Measurements from ENCODE around the gene ANKRD52.

Gene ANKRD52

DNA sequence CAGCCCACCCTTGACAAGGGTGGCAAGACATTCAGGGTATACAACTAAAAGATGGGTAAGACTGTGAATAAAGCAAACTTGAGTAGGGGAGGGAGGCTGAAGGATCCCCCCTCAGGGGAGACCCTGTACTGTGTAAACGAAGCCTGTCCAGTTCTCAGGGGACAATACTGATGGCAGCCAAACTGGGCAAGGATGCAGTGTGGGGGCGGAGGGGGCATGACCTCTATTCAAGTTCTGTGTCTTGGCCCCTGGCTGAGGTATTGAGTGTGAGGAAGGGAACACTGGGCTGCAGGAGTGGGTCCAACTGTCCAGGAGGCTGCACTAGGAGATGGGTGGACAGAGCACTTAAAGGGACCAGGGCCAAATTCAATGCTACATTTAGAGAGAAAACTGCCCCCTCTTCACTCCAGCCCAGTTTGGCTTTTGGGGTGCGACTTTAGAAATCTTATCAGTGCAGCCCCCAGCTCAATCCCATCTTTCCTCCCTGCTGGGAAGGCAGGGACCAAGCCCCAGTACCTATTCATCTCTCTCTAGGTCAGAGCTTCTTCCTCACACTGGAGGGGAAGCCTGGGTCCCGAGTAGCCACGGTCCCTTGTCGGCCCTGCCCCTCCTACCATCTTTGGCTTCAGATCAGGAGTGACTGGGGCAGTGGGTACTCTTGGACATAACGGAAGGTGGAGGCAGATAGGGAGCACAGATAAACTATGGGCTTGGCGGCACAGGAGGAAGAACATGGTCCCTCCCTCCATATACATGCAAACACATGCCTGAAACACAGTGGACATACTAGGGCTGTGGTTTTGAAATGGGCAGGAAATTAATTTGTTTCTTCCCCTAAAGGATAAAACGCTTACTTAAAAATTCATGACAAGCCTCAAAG, 16.5 kb downstream of the ANKRD52 start:
- no peak for DNase-seq (ENCODE audit: low spot score)

DNA sequence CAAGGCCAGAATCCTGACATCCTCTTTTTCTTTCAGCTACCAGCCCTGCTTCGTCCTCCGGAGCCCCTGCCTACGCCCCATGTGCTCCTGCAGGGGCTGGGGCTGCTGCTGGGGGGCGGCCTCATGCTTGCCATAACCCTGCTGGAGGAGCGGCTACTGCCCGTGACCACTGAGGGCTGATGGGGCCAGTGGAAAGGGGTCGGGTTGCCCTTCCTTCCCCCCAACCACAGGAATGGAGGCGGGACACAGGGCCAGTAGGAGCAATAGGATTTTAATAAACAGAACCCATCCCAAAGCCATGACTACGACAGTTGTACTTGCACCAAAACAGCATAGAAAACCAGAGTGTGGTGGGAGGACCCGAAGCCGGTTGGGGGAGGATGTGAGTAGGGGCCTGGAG, 20.6 kb downstream of the ANKRD52 start:
- no peak for DNase-seq (ENCODE audit: low spot score)

DNA sequence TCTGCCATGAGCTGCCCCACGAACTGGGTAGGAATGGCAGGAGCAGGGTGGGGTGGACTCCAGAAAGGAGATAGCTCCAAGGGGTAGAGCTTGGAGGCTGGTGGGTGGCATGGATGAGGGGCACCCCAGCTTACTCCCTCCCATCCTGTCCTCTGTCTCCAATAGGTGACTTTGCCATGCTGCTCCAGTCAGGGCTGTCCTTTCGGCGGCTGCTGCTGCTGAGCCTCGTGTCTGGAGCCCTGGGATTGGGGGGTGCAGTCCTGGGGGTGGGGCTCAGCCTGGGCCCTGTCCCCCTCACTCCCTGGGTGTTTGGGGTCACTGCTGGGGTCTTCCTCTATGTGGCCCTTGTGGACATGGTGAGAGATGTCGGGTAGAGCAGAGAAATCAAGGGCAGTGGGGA, 21.2 kb downstream of the ANKRD52 start:
- DNase-seq (ENCODE audit: low spot score), result no peak

DNA sequence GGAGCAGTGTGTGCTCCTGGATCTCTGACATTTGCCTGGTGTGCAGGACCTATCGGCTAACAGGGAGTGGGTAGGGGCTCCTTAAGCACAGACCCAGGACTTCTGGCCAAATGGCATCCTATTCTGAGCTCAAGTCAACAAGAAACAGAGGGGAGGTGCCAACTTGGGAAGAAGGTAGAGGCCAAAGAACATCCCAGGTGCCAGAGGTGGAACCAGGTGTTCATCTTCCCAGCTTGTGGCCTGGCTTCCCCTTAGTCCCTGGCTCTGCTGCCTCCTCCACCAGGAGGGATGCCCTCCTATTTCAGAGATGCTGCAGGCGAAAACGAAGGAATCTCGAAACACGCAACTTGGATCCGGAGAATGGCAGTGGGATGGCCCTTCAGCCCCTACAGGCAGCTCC, 22.1 kb downstream of the ANKRD52 start:
- no peak for DNase-seq (ENCODE audit: low spot score)

DNA sequence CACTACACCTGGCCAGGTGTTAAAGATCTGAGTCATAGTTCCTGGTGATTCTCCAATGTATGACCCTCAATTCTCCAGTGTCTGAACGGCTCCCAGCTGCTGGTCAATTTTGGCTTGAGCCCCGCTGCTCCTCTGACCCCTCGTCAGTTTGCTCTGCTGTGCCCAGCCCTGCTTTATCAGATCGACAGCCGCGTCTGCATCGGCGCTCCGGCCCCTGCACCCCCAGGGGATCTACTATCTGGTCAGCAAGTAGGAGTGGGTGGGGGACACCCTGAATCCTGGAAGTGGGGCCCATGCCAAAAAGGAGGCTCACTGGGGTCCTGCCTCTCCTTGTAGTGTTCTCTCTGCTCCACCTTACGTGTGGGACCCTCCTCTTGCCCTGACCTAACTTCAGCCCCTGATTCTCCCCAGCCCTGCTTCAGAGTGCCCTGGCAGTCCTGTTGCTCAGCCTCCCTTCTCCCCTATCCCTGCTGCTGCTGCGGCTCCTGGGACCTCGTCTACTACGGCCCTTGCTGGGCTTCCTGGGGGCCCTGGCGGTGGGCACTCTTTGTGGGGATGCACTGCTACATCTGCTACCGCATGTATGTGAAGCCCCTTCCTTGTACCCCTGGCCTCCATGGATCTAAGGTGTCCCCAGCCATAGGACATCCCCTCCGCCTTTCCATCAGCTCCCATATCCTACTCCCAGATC, 23.3 kb downstream of the ANKRD52 start:
- DNase-seq (ENCODE audit: low spot score), result no peak

DNA sequence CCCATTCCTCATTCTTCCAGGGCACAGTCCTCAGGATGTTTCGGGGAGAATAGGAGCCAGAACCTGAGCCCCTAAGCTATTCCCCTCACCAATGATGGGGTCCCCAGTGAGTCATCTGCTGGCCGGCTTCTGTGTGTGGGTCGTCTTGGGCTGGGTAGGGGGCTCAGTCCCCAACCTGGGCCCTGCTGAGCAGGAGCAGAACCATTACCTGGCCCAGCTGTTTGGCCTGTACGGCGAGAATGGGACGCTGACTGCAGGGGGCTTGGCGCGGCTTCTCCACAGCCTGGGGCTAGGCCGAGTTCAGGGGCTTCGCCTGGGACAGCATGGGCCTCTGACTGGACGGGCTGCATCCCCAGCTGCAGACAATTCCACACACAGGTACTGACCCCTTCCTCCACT, 27.0 kb downstream of the ANKRD52 start:
- DNase-seq (ENCODE audit: low spot score), result no peak

DNA sequence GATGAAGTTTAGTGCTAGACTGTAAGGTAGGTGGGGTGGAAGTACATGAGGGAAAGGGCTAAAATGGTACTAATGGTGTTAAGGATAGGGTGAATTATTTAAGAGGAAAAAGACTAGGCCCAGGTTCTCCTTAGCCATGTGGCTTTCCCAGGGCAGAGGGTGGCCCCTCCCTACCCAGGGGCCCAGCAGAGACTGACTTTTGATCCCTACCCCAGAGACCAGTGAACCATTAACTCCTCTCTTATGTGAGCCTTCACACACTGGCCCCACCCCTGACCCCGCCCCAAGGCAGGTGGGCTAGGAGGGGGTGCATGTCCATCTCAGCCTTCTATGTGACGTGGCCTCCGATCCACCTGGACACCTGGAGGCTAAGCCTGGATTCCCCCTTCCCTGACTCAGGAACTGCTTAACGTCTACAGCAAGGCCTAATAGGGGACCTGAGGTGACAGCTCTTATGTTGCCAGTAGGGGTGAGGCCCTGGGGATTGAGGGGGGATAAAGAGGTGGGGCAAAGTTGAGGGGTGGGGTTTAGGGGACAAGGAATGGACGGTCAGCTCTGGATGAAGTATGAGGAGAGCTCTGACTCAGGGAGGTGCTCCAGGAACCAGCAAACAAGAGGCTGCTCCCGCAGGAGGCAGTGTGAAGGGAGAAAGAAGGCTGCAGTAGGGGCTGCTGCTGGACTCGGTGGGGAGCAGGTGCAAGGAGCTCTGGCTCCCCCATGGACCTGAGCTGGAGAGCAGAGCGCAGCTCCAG, 27.6 kb downstream of the ANKRD52 start:
- no peak for DNase-seq (ENCODE audit: low spot score)

DNA sequence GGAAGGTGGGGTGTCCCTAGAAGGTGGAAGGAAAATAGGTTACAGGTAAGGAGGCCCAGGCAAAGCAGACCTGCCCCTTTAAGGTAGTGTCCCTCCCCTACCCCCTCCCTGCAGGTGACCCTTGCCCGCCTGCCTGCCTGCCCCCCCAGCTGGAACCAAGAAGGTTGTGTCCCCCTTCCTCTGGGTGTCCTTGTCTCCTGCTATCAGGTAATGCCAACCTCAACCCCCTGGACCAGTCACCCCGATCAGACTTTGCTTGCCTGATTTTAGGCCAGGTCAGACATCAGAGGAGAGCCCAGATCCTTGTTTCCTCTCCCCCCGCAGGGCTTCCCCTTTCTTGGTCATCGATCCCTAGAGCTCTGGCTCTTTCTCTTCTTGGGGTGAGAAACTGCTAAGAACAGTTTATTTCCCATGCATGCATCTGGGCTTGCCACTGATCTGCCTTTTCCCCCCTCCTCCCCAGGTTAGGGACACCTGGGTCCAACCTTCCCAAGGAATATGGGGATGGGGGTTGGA, 28.2 kb downstream of the ANKRD52 start, which contains the start of gene SLC39A5:
Gene SLC39A5 (plus strand): TSS at position 136 of the 516 bp plus-strand sequence. CDS start 1,224 bp downstream, outside the sequence.
- DNase-seq (ENCODE audit: low spot score), result no peak

DNA sequence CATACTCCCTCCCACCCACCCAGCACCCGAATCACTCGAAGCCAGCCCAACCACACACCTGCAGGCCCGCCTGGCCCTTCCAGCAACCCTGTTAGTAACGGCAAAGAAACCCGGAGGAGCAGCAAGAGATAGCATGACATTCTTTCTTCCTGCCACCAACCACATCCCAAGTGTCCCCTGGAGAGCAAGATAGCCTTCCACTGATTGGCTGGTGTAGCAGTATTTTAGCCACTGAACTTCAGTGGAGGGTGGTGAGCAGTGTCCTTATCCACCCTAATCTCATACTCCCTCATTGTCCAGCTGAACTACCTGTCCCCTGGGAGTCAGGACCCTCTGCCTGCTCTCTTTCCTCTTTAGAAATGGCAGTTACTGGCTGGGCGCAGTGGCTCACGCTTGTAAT, 29.1 kb downstream of the ANKRD52 start:
- DNase-seq (ENCODE audit: low spot score), result no peak

DNA sequence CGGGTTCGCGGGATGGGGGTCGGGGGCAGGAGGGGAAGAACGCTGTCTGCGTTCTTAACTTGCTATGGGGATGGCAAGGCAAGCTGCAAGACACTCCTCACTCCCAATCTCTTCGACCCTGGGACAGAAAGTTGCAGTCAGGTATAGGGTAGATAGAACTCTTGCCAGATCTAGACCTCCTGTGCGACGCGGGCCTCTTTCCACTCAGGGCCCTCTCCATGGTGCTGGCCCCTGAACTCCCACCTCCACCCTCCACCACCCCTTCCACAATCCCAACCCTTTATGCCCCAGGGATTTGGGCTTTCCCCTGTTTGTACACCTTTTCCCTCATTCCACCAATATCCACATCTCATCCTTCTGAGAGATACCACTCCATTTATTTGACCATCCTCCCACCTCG, 33.2 kb downstream of the ANKRD52 start:
- DNase-seq (ENCODE audit: low spot score), result no peak

DNA sequence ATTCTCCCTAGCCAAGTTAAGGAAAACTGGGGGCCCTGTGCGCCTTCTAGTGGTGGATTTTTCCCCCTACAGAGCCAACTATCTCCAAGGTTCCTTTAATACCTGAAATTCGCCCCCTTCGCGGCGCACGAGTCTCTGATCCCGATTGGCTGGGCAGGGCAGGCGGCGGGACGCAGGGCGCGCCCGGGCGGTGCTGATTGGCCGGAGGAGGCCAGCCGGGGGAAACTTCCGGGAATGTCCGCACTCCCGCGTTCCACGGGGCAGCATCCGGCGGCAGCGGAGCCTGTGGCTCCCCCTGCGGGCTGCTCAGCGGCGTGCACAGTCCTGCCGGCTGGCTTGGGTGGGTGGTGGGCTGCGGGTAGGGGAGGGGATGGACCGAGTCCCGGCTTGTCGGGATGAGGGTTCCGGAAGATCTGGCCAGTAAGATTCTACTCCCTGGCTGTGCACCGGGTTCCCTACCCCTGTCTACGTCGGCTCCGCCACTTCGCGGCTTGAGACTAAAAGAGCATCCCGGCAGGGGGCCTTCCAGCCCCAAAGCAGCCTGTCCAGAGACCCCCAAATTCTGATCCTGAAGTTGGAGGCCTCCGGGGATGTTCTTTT, 34.0 kb downstream of the ANKRD52 start, which contains the start of gene NABP2:
Gene NABP2 (plus strand): TSS at position 241 of the 600 bp plus-strand sequence. CDS start 515 bp downstream, outside the sequence.
- peak; percentile 96 for DNase-seq (ENCODE audit: low spot score)

DNA sequence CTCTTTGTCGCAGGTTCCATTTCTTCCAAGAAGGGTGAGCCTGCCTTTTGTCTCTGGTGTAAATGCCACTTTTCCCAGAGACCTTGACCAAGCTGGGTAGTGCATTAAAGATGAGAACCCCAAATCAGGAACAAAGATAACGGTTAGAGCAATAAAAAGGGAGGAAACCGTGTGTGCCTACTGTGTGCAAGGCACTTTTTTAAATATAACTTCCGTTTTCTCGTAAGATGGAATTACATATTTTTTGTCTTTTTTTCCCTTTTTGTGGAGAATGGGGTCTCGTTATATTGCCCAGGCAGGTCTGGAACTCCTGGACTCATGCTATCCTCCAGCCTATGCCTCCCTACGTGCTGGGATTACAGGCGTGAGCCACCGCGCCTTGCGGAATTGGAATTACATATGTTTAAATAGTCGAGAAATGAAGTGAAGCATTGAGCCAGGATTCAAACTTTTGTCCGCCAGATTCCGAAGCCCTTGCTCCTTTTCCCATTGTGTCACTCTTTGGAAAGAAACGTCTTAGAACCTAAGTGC, 34.5 kb downstream of the ANKRD52 start:
- DNase-seq (ENCODE audit: low spot score), result no peak

DNA sequence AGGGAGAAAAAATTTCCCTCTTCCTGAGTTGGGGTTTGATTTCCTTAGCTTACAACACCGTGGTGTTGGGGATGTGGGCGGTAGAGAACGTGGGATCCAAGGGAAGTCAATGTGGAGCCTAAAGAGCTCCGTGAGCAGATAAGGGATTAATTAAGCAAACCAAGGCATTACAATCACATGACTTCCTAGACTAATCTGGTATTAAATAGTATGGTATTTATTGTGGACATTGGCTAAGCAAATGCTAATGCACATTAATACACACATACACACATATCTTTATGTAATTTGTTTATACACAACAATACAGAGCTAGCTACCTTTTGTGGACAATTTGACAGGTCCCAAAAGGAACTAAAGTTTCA, 35.7 kb downstream of the ANKRD52 start:
- no peak for DNase-seq (ENCODE audit: low spot score)

DNA sequence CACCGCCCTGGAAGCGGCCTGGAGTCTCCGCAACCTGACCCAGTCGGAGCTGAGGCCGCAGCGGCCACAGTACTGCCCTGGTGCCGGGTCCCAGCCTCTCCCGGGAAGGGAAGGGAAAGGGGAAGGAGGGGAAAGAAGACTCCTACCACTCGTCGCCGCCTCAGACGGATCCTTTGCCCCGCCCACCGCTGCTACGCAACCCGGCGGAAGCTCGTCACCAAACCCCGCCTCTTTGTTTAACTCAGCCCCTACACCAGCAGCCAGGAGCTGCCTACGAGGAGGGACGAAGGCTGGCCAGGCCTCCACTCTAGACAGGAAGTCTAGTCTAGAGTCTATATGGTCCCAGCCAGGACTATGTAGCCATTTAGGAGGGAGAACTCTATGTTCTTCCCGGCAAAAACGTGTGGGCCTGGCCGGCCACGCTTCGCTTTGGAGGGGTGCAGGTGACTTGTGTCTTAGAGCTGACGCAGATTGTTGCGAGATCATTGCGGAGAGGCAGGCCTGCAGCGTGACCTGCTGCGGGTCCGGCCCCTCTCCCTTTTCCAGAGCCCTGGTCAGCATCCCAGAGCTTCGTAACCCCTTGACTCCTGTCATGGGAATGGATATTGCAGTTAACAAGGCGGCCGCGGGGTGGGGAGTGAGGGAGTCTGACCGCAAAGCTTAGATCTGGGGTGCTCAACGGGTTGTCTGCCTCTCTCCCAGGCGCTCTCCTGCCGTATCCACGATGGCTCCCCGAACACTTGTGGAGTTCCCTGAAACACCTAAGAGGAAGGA, 36.2 kb downstream of the ANKRD52 start, which contains the start of gene RNF41:
Gene RNF41 (minus strand): TSS at position 166 of the 774 bp plus-strand sequence. CDS start 7,875 bp downstream, outside the sequence.
- peak; percentile 98 for DNase-seq (ENCODE audit: low spot score)

DNA sequence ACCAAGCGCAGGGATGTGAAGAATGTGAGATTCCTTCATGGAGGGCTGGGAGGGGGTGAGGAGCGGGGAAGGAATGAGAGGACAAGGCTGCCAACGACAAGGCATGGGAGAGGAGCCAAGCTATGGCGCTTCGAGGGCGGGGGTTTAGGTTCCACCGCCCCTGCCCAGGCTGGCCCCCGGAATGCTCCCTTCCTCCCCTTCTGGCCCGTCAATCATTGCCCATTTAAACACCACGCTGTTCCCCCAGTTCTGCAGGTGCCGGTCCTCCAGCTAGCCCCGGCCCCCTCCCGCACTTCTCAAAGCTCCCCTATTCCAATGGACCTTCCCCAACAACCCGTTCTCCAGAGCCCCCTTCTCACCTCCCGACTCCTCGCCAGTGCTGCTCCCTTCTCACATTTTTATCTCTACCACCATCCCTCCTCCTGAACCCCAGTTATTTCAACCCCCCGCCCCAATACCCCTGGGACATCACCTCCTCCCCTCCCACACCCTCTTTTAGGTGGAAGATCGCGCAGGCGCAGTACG, 36.9 kb downstream of the ANKRD52 start:
- DNase-seq (ENCODE audit: low spot score), result peak; percentile 66

DNA sequence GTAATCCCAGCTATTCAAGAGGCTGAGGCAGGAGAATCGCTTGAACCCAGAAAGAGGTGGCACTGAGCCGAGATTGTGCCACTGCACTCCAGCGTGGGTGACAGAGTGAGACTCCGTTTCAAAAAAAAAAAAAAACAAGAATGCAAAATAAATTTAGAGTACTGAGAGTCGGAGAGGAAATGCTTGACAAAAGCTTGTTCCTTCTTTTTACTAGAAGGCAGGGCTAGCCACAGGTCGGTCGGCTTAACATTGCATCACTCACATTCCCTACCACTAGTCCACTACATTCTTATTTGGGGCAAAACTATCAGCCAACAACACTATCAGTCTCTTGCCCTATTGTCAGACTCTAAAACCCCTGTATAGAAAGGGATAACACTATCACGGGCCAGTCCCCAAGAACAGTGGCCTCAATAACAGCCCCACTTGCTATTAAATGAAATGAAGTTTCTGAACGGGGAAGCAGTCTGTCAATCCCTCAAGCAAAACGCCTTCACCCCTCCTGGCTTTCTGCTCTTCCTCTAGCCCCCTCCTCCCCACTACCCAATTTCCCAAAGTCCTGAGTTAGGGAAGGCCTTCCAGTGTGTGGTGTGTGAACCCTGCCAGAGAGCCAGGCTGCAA, 37.5 kb downstream of the ANKRD52 start:
- DNase-seq (ENCODE audit: low spot score), result no peak

DNA sequence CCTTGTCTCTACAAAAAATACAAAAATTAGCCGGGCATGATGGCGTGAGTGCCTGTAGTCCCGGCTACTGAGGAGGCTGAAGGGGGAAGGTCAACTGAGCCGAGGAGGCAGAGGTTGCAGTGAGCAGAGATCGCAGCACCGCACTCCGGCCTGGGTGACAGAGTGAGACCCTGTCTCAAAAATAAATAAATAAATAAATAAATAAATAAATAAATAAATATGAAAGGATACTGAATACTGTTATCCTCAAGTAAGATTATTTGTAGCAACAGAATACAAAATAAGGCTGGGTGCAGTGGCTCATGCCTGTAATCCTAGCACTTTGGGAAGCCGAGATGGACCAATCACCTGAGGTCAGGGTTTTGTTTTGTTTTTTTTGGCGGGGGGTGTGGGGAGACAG, 38.3 kb downstream of the ANKRD52 start:
- no peak for DNase-seq (ENCODE audit: low spot score)

DNA sequence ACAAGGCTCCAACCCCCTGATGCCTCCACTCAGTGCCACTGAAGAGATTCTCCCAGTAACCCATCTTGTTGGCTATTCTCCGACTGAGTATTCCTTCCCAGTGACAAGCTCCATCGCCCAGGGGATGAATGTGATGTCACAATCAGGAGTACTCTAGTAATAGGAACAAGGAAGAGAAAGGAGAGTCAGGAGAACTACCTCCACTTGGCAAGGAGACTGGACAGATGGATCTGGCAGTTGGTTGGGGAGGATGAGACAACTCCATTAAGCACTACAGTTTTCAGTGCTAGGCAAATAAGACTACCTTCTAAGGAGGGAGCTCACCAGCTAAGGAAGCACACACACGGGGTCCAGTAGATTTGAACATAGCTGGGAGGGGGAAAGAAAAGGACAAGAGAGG, 41.7 kb downstream of the ANKRD52 start:
- DNase-seq (ENCODE audit: low spot score), result no peak

DNA sequence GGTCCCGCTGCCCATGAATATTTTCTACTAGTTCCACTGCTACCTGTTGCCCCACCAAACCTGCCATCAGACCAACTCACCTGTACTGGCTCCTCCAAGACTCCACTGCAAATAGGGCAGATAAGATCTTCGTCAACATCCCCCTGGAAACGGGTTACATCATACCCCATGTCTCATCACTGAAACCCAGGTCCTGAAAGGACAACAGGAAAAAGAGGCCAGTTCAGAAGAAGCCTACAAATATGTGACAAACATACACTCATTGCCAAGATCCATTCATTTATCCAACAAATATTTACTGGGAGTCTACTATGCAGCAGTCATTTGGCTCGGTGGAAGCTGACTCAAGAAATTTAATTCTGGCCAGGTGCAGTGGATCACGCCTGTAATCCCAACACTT, 44.3 kb downstream of the ANKRD52 start:
- DNase-seq (ENCODE audit: low spot score), result no peak

DNA sequence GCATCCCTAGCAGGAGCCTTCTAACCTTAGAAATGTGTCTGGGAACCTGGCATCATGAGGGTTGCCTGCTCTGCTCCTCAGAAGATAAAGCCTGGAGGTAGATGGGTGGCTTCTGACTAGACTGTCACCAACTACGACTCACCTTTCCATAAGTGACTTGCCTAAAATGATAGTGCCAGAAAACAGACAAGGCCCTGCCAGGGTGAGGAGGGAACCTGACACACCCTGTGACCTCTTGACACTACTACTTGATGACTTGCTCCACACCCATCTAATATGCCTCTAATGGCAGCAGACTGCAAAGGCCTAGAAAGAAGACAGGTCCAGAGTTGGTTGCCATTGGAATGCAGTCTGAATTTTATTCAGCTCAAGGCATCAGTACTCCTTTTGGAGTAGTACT, 45.8 kb downstream of the ANKRD52 start:
- no peak for DNase-seq (ENCODE audit: low spot score)

Measured in COLO829 (cell line).